ENCODE measurements around the gene BCL2L12.

Gene BCL2L12

GRCh38 chr19:49685845-49686332 is 20.2 kb downstream of the BCL2L12 start:
- DNase-seq: no peak

GRCh38 chr19:49686503-49687088 is 20.9 kb downstream of the BCL2L12 start:
- no peak for DNase-seq

- DNase-seq: no peak
Measured at GRCh38 chr19:49687150-49687549, 21.4 kb downstream of the BCL2L12 start.

- no peak for DNase-seq
Measured at GRCh38 chr19:49687566-49688316, 22.0 kb downstream of the BCL2L12 start.

GRCh38 chr19:49688531-49689132 is 22.9 kb downstream of the BCL2L12 start:
- DNase-seq: no peak

GRCh38 chr19:49689133-49690078 is 23.7 kb downstream of the BCL2L12 start, which contains the start of gene ADM5:
TSS of gene ADM5 (plus strand) at chr19:49689594. CDS start at chr19:49689838, 244 bp downstream.
- no peak for DNase-seq

GRCh38 chr19:49690079-49690655 is 24.4 kb downstream of the BCL2L12 start:
- DNase-seq: no peak

GRCh38 chr19:49690656-49691242 is 25.0 kb downstream of the BCL2L12 start, which contains the start of gene CPT1C:
TSS of gene CPT1C (plus strand) at chr19:49691116. CDS start at chr19:49692253, 1,137 bp downstream.
- peak; percentile 33 for DNase-seq

GRCh38 chr19:49691243-49692146 is 25.8 kb downstream of the BCL2L12 start:
- DNase-seq: no peak

GRCh38 chr19:49692147-49692506 is 26.4 kb downstream of the BCL2L12 start:
- no peak for DNase-seq

GRCh38 chr19:49696115-49696514 is 30.4 kb downstream of the BCL2L12 start:
- no peak for DNase-seq

GRCh38 chr19:49696865-49697264 is 31.1 kb downstream of the BCL2L12 start:
- no peak for DNase-seq

- DNase-seq: no peak
Measured at GRCh38 chr19:49699364-49699763, 33.6 kb downstream of the BCL2L12 start.

GRCh38 chr19:49700563-49700962 is 34.8 kb downstream of the BCL2L12 start:
- DNase-seq: no peak

GRCh38 chr19:49701271-49701786 is 35.6 kb downstream of the BCL2L12 start:
- DNase-seq: no peak

- no peak for DNase-seq
Measured at GRCh38 chr19:49704888-49705642, 39.3 kb downstream of the BCL2L12 start.

- no peak for DNase-seq
Measured at GRCh38 chr19:49705919-49706318, 40.2 kb downstream of the BCL2L12 start.

GRCh38 chr19:49710372-49710951 is 44.7 kb downstream of the BCL2L12 start:
- no peak for DNase-seq

- no peak for DNase-seq
Measured at GRCh38 chr19:49712397-49712859, 46.7 kb downstream of the BCL2L12 start.

Measured in effector CD4-positive, alpha-beta T cell (primary cell).